Erythroblast (primary cell): Measurements from ENCODE around the gene SLC30A4.

Source experiments
- DNase-seq, 2 experiments: peaks; one replicate each; lab custom pipeline; 2025; lab: John Stamatoyannopoulos, UW
- POLR2A ChIP-seq: IDR thresholded peaks from 2 replicates; pipeline ENCODE4 v1.6.1; 2011; ENCODE audit warnings: mild to moderate bottlenecking, low read length

Gene SLC30A4

DNA sequence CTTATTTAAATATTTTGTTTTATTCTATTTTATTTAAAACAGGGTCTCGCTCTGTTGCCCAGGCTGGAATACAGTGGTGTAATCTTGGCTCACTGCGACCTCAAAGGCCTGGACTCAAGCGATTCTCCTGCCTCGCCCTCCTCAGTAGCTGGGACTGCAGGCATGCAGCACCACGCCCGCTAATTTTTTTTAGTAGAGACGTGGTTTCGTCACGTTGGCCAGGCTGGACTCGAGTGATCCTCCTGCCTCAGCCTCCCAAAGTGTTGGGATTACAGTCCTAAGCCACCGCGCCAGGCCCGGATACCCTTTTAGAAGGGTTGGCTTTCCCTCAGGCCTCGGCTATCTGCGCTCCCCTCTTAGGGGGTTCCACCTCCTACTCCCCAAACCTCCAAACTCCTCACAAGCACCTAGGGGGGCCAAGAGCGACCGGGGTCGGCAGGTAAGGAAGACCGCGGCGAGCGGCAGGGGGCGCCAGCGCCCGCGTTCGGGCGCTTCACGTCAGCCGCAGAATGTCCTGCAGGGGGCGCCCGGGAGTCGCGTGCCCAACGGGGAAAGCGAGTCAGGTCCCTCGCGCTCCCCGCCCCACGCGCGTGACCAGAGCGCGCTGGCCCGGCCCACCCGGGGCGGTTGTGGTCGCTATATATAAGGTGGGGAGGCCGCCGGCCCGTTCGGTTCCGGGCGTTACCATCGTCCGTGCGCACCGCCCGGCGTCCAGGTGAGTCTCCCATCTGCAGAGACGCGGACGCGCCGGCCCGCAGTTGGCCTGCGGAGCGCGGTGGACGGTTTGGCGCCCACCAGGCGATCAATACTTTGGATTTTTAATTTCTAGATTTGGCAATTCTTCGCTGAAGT lies 92.4 kb downstream of the SLC30A4 start:
- peak; percentile 73 to 87 for DNase-seq
- no peak for TF ChIP-seq POLR2A
